Measurements from ENCODE around the gene THOC6. TPM values are rescaled to one million over a fixed set of nuclear protein-coding genes. Genes with fewer than 3 reads are reported as not detected.

Gene THOC6
- 33.5 and 58.1 TPM in 2 replicates for total RNA-seq

DNA sequence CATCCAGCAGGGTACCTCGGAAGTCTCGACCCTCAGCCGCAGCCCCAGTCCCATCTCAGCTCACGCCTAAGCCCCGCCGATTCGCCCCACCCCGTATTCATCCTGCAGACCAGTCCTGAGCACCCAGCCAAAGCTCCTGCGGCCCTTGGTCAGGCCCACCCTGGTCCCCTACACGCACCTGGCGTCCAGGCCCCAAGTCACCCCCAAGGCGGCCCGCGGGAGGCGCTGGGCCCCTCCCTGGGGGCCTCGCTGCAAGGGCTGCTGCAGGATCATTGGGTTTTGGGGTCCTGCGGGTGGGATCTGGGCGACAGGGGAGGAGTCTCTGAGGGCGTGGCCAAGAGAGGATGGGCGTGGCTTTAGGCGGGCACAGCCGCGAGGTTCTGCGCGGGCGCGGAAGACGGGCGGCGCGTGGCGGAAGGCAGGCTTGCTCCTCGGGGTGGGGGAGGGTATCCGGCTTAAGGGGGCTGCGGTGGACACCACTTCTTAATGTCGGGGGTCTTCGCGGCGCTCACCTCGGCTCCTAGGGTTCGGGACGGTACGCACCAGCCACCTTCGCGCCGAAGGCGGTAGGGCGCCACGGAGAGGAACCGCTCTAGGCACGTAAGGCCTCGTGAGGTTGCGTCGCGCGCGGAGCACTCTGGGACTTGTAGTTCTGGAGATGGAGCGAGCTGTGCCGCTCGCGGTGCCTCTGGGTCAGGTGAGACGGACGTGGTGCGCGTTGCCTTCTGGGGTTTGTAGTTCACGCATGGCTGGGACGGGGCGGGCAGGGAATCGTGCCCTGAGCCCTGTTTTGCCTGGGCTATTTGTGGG lies at the start of gene THOC6, which contains the start of gene HCFC1R1:
Gene THOC6 (plus strand): TSS at position 367 of the 810 bp plus-strand sequence. CDS start 292 bp downstream, at position 659.
Gene HCFC1R1 (minus strand): TSS at position 274 of the 810 bp plus-strand sequence. CDS start 1 bp downstream, at position 273.

DNA sequence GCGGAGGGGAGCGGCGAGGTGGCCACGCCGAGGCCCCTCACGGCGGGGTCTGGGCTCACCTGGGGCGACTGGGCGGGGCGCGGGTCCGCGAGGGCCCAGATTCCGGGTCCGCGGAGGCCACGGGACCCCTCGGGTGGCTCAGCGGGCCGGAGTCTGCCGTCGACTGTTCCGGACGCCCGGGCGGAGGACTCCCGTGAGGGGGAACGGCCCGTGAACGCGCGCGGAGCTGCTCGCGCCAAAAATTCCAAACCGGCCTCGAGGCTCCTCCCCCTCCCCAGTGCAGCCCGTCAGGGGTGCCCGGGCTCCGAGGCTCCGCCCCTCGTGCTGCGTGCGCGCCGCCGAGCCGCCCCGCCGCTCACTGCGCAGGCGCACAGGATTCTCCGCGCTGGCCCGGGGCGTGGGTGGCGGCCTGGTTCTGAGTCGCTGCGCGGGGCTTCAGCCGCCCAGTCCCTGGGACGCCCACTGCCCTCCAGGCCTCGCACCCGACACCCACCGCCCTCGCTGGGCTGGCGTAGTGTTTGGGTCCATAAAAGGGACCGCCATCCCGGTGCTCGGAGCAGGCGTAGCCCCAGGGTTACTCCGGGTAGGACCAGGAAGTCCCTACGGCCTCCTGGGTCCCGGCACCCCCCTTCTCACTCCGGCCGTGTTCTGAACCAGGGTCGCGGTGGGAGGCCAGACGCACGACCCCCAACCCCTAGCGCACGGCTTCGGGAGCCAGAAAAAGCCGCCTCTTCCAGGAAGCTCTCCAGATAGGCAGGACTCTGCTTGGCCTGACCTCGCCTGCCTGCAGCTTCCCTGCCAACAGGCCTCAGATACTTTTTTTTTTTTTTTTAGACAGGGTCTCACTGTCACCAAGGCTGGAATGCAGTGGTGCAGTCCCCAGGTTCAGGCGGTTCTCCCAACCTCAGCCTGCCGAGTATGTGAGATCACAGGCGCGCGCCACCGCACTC lies 43.3 kb upstream of the THOC6 start, which contains the start of gene PKMYT1:
Gene PKMYT1 (minus strand): TSS at position 220 of the 950 bp plus-strand sequence. CDS start 789 bp downstream, outside the sequence.

DNA sequence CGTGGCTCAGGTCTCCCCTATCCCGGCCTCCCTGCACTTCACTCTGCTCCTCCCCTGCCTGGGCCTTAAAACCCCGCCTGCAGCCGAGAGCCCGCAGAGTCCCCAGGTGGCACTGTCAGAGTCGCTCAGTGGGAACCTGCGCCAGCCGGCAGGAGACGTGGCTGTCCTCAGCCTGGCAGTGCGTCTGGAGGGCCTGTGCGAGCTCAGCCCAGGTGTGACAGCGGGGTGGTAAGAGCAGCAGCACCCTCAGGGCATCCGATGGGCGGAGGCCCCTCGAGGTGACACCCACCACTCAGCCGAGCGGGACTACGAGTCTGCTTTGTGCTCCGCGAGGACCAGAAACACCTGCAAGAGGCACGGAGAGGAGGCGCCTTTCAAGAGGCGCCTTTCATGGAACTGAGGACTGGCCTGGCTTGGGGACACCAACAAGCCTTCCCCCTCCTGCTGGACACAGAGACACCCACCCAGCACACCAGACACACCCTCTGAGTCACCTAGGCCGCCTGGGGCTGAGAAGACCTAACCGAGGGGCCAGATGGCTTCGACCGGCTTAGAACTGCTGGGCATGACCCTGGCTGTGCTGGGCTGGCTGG lies 10.9 kb upstream of the THOC6 start, which contains the start of gene CLDN9:
Gene CLDN9 (plus strand): TSS at position 96 of the 593 bp plus-strand sequence. CDS start 440 bp downstream, at position 536.

DNA sequence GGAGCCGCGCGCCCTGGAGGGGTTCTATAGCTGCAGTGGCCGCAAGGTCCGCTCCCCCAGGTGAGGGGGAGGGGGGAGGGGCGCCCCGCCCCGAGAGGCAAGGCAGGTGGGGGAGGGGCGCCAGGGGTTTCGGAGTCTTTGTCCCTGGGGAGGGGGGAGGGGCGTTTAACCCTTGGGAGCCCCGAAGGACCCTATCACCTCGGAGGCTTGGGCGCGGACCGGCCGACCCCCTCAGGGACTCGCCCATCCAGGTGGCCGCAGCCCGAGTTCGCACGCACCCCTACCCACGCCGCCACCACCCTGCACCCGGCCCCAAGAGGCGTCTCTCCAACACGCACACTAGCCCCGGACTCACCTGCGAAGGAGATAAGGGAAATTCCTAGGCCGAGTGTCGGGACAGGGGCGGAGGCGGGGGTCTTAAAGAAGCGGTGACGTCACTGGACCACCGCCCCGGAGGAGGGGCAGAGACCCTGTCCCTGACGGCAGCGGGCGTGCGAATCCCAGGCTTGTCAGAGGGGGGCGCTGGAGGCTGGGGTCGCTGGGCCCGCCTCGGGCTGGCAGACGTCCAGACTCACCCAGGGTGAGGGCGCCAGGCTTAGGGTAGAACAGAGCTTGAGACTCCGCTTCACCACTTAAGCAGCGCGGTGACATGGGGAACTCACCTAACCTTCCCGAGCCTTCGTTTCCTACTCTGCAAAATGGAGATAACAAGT lies 5.9 kb upstream of the THOC6 start, which contains the start of gene CLDN6:
Gene CLDN6 (minus strand): TSS at position 390 of the 713 bp plus-strand sequence. CDS start 2,162 bp downstream, outside the sequence.

DNA sequence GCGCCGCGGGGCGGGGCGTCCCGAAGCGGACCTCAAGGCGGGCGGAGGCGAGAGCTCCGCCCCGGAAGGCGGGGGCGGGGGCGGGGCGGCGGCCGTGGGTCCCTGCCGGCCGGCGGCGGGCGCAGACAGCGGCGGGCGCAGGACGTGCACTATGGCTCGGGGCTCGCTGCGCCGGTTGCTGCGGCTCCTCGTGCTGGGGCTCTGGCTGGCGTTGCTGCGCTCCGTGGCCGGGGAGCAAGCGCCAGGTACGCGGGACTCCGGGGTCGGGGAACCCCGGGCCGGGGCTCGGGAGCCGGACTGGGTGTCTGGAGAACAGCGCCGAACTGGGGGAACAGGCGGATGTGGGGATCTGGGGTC lies 3.6 kb upstream of the THOC6 start, which contains the start of gene TNFRSF12A:
Gene TNFRSF12A (plus strand): TSS at position 122 of the 357 bp plus-strand sequence. CDS start 30 bp downstream, at position 152.

DNA sequence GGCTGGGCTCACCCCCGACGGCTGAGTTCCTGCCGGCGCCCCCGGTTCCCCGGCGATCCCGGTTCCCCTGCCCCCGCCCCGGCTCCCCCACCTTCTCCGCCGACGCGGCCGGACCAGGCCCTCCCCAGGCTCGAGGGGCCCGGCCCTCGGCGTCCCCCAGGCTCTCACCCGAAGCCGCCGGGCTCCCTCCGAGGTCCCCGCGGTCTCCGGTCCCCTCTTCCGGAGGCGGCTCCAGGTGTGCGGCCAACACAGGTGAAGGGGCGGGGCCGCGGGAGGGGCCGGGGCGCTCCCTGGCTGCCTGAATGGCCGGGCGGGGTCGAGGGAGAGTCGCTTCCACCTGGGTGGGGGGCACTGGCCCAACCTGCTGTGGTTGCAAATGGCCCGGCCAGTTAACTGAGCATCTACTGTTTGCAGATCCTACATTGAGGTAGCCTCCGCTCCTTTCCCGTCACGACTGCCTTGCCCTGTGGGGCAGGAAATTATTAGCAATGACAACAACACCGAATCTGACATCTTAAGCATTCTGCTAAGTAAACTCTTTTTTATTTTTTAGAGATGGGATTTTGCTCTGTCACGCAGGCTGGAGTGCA lies 13.0 kb downstream of the THOC6 start, which contains the start of gene BICDL2:
Gene BICDL2 (minus strand): TSS at position 219 of the 590 bp plus-strand sequence. CDS start 1,448 bp downstream, outside the sequence.

DNA sequence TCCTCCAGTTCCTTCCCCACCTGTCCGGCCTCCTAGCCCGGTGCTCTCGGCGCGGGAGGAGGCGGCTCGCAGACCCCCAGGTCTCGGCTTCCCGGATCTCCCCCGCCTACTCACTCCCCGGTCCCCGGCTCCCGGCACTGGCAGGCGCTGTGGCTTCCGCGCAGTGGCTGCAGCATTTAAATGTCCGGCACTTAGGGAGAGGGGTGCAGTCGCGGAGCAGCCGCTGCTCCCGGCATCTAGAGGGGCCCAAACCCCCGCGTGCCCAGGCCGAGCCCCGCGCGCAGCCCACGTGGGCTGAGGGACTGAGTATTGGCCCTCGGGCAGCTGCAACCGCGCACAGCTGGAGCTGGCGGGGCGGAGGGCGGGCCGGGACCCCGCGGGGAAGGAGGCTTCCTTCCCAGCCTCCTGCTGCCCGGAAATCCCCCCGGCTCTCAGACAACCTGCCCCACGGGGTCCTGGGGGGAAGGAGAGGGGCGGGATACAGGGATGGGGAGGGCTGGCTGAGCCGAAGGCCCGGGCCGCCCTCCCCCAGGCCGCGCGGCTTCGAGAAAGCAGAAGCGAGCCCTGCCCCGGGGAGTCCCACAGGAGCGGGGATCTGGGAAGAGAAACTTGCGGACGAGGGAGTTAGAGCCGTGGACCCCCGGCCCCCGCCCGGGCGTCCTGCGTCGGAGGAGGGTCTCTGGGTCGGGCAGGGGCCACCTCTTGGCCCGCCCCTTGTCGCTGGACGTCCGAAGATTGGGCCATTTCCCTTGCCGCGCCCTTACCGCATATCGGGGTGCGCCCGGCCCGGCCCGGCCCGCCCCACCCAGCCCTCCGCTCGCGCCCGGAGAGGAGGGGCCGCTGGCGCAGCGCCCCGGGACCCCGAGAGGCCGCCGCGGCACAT lies 22.2 kb downstream of the THOC6 start, which contains the start of gene MMP25:
Gene MMP25 (plus strand): TSS at position 804 of the 883 bp plus-strand sequence. CDS start 357 bp downstream, outside the sequence.

DNA sequence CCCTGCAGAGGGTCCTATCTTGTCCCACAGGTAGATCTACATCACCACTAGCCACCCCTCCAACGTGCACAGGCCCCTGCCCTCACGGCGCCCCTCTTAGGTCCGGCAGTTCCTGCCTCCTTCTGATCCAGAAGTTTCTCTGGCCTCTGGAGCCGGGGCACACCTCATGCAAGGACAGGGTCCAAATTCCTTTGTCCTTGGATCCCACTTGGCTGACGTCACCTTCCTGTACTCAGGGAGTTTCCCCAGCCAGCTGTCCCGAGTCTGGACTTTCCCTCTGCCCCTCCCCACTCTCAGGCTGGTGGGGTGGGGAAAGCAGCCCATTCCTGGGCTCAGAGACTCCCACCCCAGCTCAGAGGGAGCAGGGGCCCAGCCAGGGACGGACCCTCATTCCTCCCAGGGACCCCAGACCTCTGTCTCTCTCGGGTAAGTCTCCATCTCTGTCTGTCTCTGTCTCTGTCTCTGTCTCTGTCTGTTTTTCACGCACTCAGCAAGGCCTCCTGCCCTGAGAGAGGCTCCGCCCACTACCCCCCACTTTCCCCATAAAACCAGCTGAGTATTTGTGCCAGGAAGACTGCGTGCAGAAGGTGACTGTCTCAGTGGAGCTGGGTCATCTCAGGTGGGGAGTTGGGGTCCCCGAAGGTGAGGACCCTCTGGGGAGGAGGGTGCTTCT lies 41.4 kb downstream of the THOC6 start, which contains the start of gene IL32:
Gene IL32 (plus strand): TSS at position 572 of the 673 bp plus-strand sequence. CDS start 172 bp downstream, outside the sequence.

Small RNA genes lying within 50 kb of the gene (small RNA-seq; reads per million reads assigned to genes)
- not detected for gene LINC00514

Other genes with a start within 250 kb of the THOC6 start
- 216 and 341 TPM in 2 replicates for gene ELOB, start 246.8 kb upstream of the THOC6 start, total RNA-seq
- gene PRSS33, start 236.5 kb upstream of the THOC6 start, total RNA-seq, result not detected in 2 replicates
- gene PRSS41, start 225.6 kb upstream of the THOC6 start, total RNA-seq, result not detected in 2 replicates
- gene PRSS21, start 206.8 kb upstream of the THOC6 start, total RNA-seq, result not detected in 2 replicates
- not detected in 2 replicates for gene ZG16B, start 193.7 kb upstream of the THOC6 start, total RNA-seq
- 3.9 and 4.7 TPM in 2 replicates for gene PRSS22, start 165.9 kb upstream of the THOC6 start, total RNA-seq
- gene FLYWCH2, start 140.8 kb upstream of the THOC6 start, total RNA-seq, result 42.8 and 48.8 TPM in 2 replicates
- gene FLYWCH1, start 112.1 kb upstream of the THOC6 start, total RNA-seq, result 18.1 and 19.8 TPM in 2 replicates
- gene KREMEN2, start 59.8 kb upstream of the THOC6 start, total RNA-seq, result 0.43 and 1.2 TPM in 2 replicates
- 5.4 and 6.3 TPM in 2 replicates for gene PAQR4, start 54.7 kb upstream of the THOC6 start, total RNA-seq
- gene PKMYT1, start 43.6 kb upstream of the THOC6 start, total RNA-seq, result 6.2 and 10.2 TPM in 2 replicates
- gene CLDN9, start 11.1 kb upstream of the THOC6 start, total RNA-seq, result 4.3 and 6.5 TPM in 2 replicates
- gene CLDN6, start 5.9 kb upstream of the THOC6 start, total RNA-seq, result 0.39 and 5.6 TPM in 2 replicates
- gene TNFRSF12A, start 3.7 kb upstream of the THOC6 start, total RNA-seq, result 146 and 484 TPM in 2 replicates
- gene HCFC1R1, start 93 bp upstream of the THOC6 start, total RNA-seq, result 11.7 and 82.1 TPM in 2 replicates
- not detected in 2 replicates for gene BICDL2, start 12.9 kb downstream of the THOC6 start, total RNA-seq
- under 0.01 and 0.11 TPM in 2 replicates for gene MMP25, start 22.5 kb downstream of the THOC6 start, total RNA-seq
- gene IL32, start 41.6 kb downstream of the THOC6 start, total RNA-seq, result 0.79 and 7.4 TPM in 2 replicates
- gene ZSCAN10, start 75.3 kb downstream of the THOC6 start, total RNA-seq, result not detected in 2 replicates
- 13.7 and 19.2 TPM in 2 replicates for gene ZNF205, start 88.6 kb downstream of the THOC6 start, total RNA-seq
- 11.4 and 13.2 TPM in 2 replicates for gene ZNF213, start 111.0 kb downstream of the THOC6 start, total RNA-seq
- not detected in 2 replicates for gene OR1F1, start 164.2 kb downstream of the THOC6 start, total RNA-seq
- 8.6 and 10.6 TPM in 2 replicates for gene ZNF200, start 211.1 kb downstream of the THOC6 start, total RNA-seq
- 0.22 TPM in 1 of 2 replicates, not detected in the other for gene MEFV, start 232.6 kb downstream of the THOC6 start, total RNA-seq

Data from placental epithelial cell (primary cell).